Gastrocnemius medialis (tissue), 4 donors: ENCODE data around the gene TXLNB.
"Not testable (repeated sequence)": the region's sequence is repeated elsewhere in the genome, so short reads cannot be mapped to it uniquely, and the experiment has no call there.

Source experiments
- POLR2A ChIP-seq, 2 donors: fragments of 450-650 bp; IDR thresholded peaks; one replicate each; pipeline ENCODE4 v1.6.1; 2017; ENCODE audit warnings: antibody characterized with exemption in 2 of 2, mild to moderate bottlenecking in 2 of 2, moderate library complexity in 2 of 2
- TF ChIP-seq, protein P1 (sequence below), 5 experiments: fragments of 450-650 bp in 3 of 5; fragments of 200-600 bp in 2 of 5; sonication (generic) in 2 of 5; IDR thresholded peaks in 4 of 5; conservative IDR thresholded peaks in 1 of 5; 1 replicate in 4 of 5; 2 replicates in 1 of 5; pipeline ENCODE4 v1.5.1; 2016 to 2019; ENCODE audit warnings: antibody characterized with exemption in 5 of 5, mild to moderate bottlenecking in 3 of 5, moderate library complexity in 3 of 5

- TF ChIP-seq, protein P1, sequence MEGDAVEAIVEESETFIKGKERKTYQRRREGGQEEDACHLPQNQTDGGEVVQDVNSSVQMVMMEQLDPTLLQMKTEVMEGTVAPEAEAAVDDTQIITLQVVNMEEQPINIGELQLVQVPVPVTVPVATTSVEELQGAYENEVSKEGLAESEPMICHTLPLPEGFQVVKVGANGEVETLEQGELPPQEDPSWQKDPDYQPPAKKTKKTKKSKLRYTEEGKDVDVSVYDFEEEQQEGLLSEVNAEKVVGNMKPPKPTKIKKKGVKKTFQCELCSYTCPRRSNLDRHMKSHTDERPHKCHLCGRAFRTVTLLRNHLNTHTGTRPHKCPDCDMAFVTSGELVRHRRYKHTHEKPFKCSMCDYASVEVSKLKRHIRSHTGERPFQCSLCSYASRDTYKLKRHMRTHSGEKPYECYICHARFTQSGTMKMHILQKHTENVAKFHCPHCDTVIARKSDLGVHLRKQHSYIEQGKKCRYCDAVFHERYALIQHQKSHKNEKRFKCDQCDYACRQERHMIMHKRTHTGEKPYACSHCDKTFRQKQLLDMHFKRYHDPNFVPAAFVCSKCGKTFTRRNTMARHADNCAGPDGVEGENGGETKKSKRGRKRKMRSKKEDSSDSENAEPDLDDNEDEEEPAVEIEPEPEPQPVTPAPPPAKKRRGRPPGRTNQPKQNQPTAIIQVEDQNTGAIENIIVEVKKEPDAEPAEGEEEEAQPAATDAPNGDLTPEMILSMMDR (IDR thresholded peaks at IDR 0.05 in 4 of 5, conservative IDR thresholded peaks at IDR 0.05 in 1 of 5) = not testable (repeated sequence)
- TF ChIP-seq POLR2A (IDR thresholded peaks at IDR 0.05) = not testable (repeated sequence)
These were observed 1.4 kb upstream of the TXLNB start for GRCh38 chr6:139293230-139293629.
